Natural killer cell (primary cell): ENCODE results near the gene ZNF557. TPM values are rescaled to one million over a fixed set of nuclear protein-coding genes. Genes with fewer than 3 reads are reported as not detected.

ENCODE experiments used
- ATAC-seq, 3 donors: fragments of 150-1000 bp in 2 of 3; fragments of 200-7000 bp in 1 of 3; cut with Tn5 transposase; 1 replicate in 1 of 3; 2 replicates in 2 of 3; pipeline ENCODE4 v1.10.0; 2021; ENCODE audit warnings: mild to moderate bottlenecking in 2 of 3, moderate library complexity in 2 of 3
- DNase-seq, 2 donors: peaks; one replicate each; pipeline versions ENCODE4 v3.0.0 to v3.0.0-alpha.2; 2013 to 2021; ENCODE audit warnings: mixed read lengths in 1 of 2
- H3K27ac ChIP-seq: one replicate; pipeline ENCODE4 v1.5.1; 2013; ENCODE audit warnings: mild to moderate bottlenecking, low read length
- H3K27me3 ChIP-seq: one replicate; pipeline ENCODE4 v1.6.1; 2013; ENCODE audit warnings: low read length; ENCODE audit not compliant: control insufficient read depth, insufficient read depth
- H3K36me3 ChIP-seq: one replicate; pipeline ENCODE4 v1.6.1; 2013; ENCODE audit warnings: low read length; ENCODE audit not compliant: control insufficient read depth, insufficient read depth
- H3K4me1 ChIP-seq: one replicate; pipeline ENCODE4 v1.6.1; 2013; ENCODE audit warnings: low read length; ENCODE audit not compliant: control insufficient read depth, insufficient read depth
- H3K4me3 ChIP-seq: one replicate; pipeline ENCODE4 v1.5.1; 2013; ENCODE audit warnings: low read length
- H3K9me3 ChIP-seq: one replicate; pipeline ENCODE4 v1.6.1; 2013; ENCODE audit warnings: low read length; ENCODE audit not compliant: control insufficient read depth, insufficient read depth
- H3K27ac Mint-ChIP-seq, 2 donors: one replicate each; pipeline ENCODE4 v1.8.0; 2022; ENCODE audit warnings: mild to moderate bottlenecking in 2 of 2, mixed read lengths in 2 of 2, moderate library complexity in 1 of 2
- H3K27me3 Mint-ChIP-seq, 2 donors: one replicate each; pipeline ENCODE4 v1.8.0; 2022; ENCODE audit warnings: low read depth in 2 of 2, mixed read lengths in 2 of 2
- H3K36me3 Mint-ChIP-seq: one replicate; pipeline ENCODE4 v1.8.0; 2022; ENCODE audit warnings: mixed read lengths
- H3K4me1 Mint-ChIP-seq, 2 donors: one replicate each; pipeline ENCODE4 v1.8.0; 2022; ENCODE audit warnings: mixed read lengths in 2 of 2
- H3K4me3 Mint-ChIP-seq: one replicate; pipeline ENCODE4 v1.8.0; 2022; ENCODE audit warnings: mild to moderate bottlenecking, moderate library complexity, mixed read lengths
- H3K9me3 Mint-ChIP-seq, 2 donors: one replicate each; pipeline ENCODE4 v1.8.0; 2022; ENCODE audit warnings: mixed read lengths in 2 of 2
- WGBS: methylation state at CpG from one replicate; pipeline ENCODE4 v1.1.7; 2013; ENCODE audit warnings: missing lambda C conversion rate; ENCODE audit not compliant: insufficient coverage; 5-methylcytosine and 5-hydroxymethylcytosine counted together
- intact Hi-C: fragments of 100-400 bp; cut with micrococcal nuclease; formaldehyde crosslinking; loops from one replicate; pipeline ENCODE4 v1.14.2; 2022
- total RNA-seq, 4 donors: library from RNA; stranded (reverse); fragments of 120-200 nt in 1 of 4; gene quantifications; one replicate each; pipeline versions ENCODE4 v1.2.3 to v1.2.4, GENCODE V29; 2013 to 2022
- TF ChIP-seq, protein P1 (sequence below): fragments of 200-600 bp; IDR thresholded peaks from one replicate; pipeline ENCODE4 v1.8.0; 2022; ENCODE audit warnings: antibody characterized with exemption

ZNF557 gene
- total RNA-seq, 3 donors from 2014 or later (not counting 1 experiment from before 2014, with no cell fraction given), result 10.7 to 14.5 (median 10.9) TPM

DNA sequence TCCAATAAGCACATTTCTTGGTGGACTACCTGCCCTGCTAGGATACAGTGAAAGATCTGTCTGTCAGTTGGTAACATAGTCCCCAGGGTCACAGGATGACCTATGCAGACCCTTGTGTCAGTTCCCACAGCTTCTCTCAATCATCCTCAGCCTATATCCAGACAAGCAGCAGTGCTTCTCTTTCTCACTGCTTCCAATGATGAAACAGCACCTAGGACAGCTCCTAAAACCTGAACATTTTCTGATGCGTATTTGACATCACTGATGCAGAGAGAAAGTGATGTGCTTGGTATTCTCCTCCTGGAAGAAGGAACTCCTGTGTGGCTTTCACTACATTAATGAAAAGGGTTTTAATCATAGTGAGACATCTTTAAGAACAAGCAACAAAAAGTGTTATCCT lies 43.7 kb downstream of the ZNF557 start:
- no peak for ATAC-seq
- 100% methylated on average over 1 of the region's 1 CpG for WGBS
- Mint-ChIP-seq H3K4me3 (no peak overlapping the region), H3K27ac (no peak overlapping the region), H3K27me3 (peaks cover 0 to 3% of the 10 kb centered on the region in 2 donors), H3K36me3 (no peaks in the 10 kb centered on the region), H3K9me3 (no peaks in the 10 kb centered on the region), H3K4me1 (no peaks in the 10 kb centered on the region)
- Histone ChIP-seq H3K27me3 (no peaks in the 10 kb centered on the region), H3K9me3 (no peaks in the 10 kb centered on the region), H3K4me3 (no peak overlapping the region), H3K4me1 (no peaks in the 10 kb centered on the region), H3K36me3 (no peaks in the 10 kb centered on the region), H3K27ac (no peak overlapping the region)
- DNase-seq, result no peak
- intact Hi-C loops, result no loop called here
- TF ChIP-seq, protein P1, sequence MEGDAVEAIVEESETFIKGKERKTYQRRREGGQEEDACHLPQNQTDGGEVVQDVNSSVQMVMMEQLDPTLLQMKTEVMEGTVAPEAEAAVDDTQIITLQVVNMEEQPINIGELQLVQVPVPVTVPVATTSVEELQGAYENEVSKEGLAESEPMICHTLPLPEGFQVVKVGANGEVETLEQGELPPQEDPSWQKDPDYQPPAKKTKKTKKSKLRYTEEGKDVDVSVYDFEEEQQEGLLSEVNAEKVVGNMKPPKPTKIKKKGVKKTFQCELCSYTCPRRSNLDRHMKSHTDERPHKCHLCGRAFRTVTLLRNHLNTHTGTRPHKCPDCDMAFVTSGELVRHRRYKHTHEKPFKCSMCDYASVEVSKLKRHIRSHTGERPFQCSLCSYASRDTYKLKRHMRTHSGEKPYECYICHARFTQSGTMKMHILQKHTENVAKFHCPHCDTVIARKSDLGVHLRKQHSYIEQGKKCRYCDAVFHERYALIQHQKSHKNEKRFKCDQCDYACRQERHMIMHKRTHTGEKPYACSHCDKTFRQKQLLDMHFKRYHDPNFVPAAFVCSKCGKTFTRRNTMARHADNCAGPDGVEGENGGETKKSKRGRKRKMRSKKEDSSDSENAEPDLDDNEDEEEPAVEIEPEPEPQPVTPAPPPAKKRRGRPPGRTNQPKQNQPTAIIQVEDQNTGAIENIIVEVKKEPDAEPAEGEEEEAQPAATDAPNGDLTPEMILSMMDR, result no peak

DNA sequence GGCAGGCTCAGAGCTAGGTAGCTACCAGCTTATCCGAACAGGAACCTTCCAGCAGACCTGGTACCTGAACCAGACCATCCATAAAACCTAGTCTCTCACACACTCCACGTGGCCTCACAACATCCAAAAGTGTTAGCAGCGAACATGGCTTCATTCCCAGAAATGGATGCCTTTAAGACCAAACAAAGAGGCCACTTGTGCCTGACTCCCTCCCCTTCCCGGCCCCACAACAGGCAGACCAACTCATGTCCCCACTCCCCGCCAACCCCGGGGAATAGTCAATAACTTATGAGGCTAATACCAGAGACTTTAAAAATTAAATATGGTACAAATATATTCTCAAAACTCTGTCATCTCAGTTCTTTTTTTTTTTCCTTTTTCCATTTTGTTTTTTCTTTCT lies 46.2 kb downstream of the ZNF557 start:
- H3K4me3 Mint-ChIP-seq, result no peak overlapping the region
- TF ChIP-seq, protein P1, result no peak
- no peaks in the 10 kb centered on the region for H3K27me3 ChIP-seq
- no peaks in the 10 kb centered on the region for H3K9me3 Mint-ChIP-seq
- H3K4me3 ChIP-seq, result no peak overlapping the region
- no peaks in the 10 kb centered on the region for H3K4me1 Mint-ChIP-seq
- H3K36me3 ChIP-seq, result no peaks in the 10 kb centered on the region
- 90% methylated on average over 4 of the region's 6 CpGs for WGBS
- H3K4me1 ChIP-seq, result no peaks in the 10 kb centered on the region
- intact Hi-C loops, result no loop called here
- no peak for ATAC-seq
- H3K27me3 Mint-ChIP-seq, result peaks cover 0 to 3% of the 10 kb centered on the region in 2 donors
- DNase-seq, result no peak
- no peak overlapping the region for H3K27ac Mint-ChIP-seq
- H3K36me3 Mint-ChIP-seq, result no peaks in the 10 kb centered on the region
- H3K9me3 ChIP-seq, result no peaks in the 10 kb centered on the region
- no peak overlapping the region for H3K27ac ChIP-seq

DNA sequence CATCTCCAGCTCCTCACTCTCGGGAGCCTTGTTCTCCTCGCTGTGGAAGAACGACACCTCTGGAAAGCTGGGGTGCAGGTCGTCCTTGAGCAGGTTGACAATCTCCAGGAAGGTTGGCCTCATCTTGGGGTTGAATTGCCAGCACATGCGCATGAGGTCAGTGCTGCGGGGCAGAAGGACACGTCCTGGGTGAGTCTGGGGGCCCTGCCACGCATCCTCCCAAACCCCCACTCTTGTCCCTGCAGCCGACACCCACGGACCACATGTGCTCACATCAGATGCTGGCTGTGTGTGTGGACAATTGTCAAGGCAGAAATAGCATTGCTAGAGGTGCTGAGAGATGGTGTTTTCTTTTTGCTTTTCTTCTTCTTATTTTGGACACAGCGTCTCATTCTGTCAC lies 47.7 kb downstream of the ZNF557 start:
- Histone ChIP-seq H3K27me3 (no peaks in the 10 kb centered on the region), H3K9me3 (no peaks in the 10 kb centered on the region), H3K36me3 (no peaks in the 10 kb centered on the region), H3K27ac (no peak overlapping the region), H3K4me3 (no peak overlapping the region), H3K4me1 (no peaks in the 10 kb centered on the region)
- Mint-ChIP-seq H3K27ac (no peak overlapping the region), H3K27me3 (peaks cover 0 to 3% of the 10 kb centered on the region in 2 donors), H3K4me1 (no peaks in the 10 kb centered on the region), H3K36me3 (no peaks in the 10 kb centered on the region), H3K9me3 (no peaks in the 10 kb centered on the region), H3K4me3 (no peak overlapping the region)
- no peak for DNase-seq
- 87% methylated on average over 8 of the region's 11 CpGs for WGBS
- intact Hi-C loops, result no loop called here
- TF ChIP-seq, protein P1, result no peak
- no peak for ATAC-seq

DNA sequence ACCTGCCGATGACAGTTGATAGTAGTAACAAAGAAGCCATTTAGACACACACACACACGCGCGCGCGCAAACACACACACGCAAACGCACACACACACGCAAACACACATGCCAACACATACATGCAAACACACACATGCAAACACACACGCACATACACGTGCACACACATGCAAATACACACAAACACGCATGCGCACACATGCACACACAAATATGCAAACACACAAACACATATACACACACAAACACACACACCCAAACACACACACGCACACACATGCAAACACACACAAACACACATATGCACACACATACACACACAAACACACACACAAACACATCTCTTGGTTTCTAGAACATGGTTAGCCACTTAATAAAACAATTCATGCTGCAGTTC lies 50.1 kb downstream of the ZNF557 start:
- TF ChIP-seq, protein P1, result no peak
- Histone ChIP-seq H3K27ac (no peak overlapping the region), H3K9me3 (no peaks in the 10 kb centered on the region), H3K4me1 (no peaks in the 10 kb centered on the region), H3K27me3 (no peaks in the 10 kb centered on the region), H3K36me3 (no peaks in the 10 kb centered on the region), H3K4me3 (no peak overlapping the region)
- no peak for ATAC-seq
- no peak overlapping the region for H3K4me3 Mint-ChIP-seq
- H3K9me3 Mint-ChIP-seq, result no peaks in the 10 kb centered on the region
- no peak for DNase-seq
- intact Hi-C loops, result no loop called here
- H3K36me3 Mint-ChIP-seq, result no peaks in the 10 kb centered on the region
- WGBS, result 91% methylated on average over 14 of the region's 14 CpGs
- H3K27me3 Mint-ChIP-seq, result no peaks in the 10 kb centered on the region
- H3K27ac Mint-ChIP-seq, result no peak overlapping the region
- H3K4me1 Mint-ChIP-seq, result no peaks in the 10 kb centered on the region
